ENCODE data around the gene FAM107B. TPM values are rescaled to one million over a fixed set of nuclear protein-coding genes. Genes with fewer than 3 reads are reported as not detected.

FAM107B gene
- total RNA-seq, 6 donors from 2014 or later, result 44.0 to 136 (median 77.0) TPM

GRCh38 chr10:14774214-14774580 is 500 bp downstream of the FAM107B start:
- peak in 1 of 2 donors; percentile 62 for DNase-seq
- Histone ChIP-seq H3K27me3 (no peaks in the 10 kb centered on the region), H3K36me3 (no peaks in the 10 kb centered on the region), H3K4me3 (no peak overlapping the region), H3K4me1 (peaks cover 4 to 8% (median 6%) of the 10 kb centered on the region in 4 donors), H3K9me3 (no peaks in the 10 kb centered on the region), H3K27ac (no peak overlapping the region)
- no peak for TF ChIP-seq POLR2A (IDR thresholded peaks at IDR 0.05)
- TF ChIP-seq POLR2AphosphoS5 (IDR thresholded peaks at IDR 0.05), result no peak
- no peak for TF ChIP-seq CTCF (IDR thresholded peaks at IDR 0.05)
- TF ChIP-seq EP300 (IDR thresholded peaks at IDR 0.05), result no peak
- WGBS, 2 donors, result 92 to 94% methylated on average over 22 of the region's 22 CpGs
- ATAC-seq (ENCODE audit: low FRiP score in 2 of 2), result no peak

- no peak overlapping the region for H3K4me3 ChIP-seq
- H3K27me3 ChIP-seq, result no peaks in the 10 kb centered on the region
- no peak overlapping the region for H3K27ac ChIP-seq
- DNase-seq (no peak), ATAC-seq (ENCODE audit: low FRiP score in 2 of 2) (peak in 1 of 2 donors; percentile 34)
- peaks cover 0 to 4% (median 2%) of the 10 kb centered on the region in 4 donors for H3K4me1 ChIP-seq
- WGBS, 2 donors, result 80 to 86% methylated on average over 10 of the region's 10 CpGs
- H3K36me3 ChIP-seq, result no peaks in the 10 kb centered on the region
- TF ChIP-seq EP300 (IDR thresholded peaks at IDR 0.05) (no peak), POLR2AphosphoS5 (IDR thresholded peaks at IDR 0.05) (no peak), CTCF (IDR thresholded peaks at IDR 0.05) (no peak), POLR2A (IDR thresholded peaks at IDR 0.05) (no peak)
- no peaks in the 10 kb centered on the region for H3K9me3 ChIP-seq
These were observed 1.0 kb downstream of the FAM107B start for GRCh38 chr10:14773551-14774213.

- no peak overlapping the region for H3K4me3 ChIP-seq
- no peak for ATAC-seq (ENCODE audit: low FRiP score in 2 of 2)
- peak in 1 of 2 donors; percentile 28 for DNase-seq
- 52 to 55% methylated on average over 7 of the region's 7 CpGs for WGBS, 2 donors
- H3K27me3 ChIP-seq, result no peaks in the 10 kb centered on the region
- H3K4me1 ChIP-seq, result peaks cover 0 to 2% (median 0%) of the 10 kb centered on the region in 4 donors
- no peaks in the 10 kb centered on the region for H3K36me3 ChIP-seq
- TF ChIP-seq POLR2AphosphoS5 (IDR thresholded peaks at IDR 0.05) (no peak), CTCF (IDR thresholded peaks at IDR 0.05) (no peak), POLR2A (IDR thresholded peaks at IDR 0.05) (no peak), EP300 (IDR thresholded peaks at IDR 0.05) (no peak)
- H3K9me3 ChIP-seq, result no peaks in the 10 kb centered on the region
- H3K27ac ChIP-seq, result no peak overlapping the region
These were observed 2.3 kb downstream of the FAM107B start for GRCh38 chr10:14772399-14772798.

GRCh38 chr10:14770927-14771326 is 3.8 kb downstream of the FAM107B start:
- Histone ChIP-seq H3K4me3 (no peak overlapping the region), H3K27ac (no peak overlapping the region), H3K9me3 (no peaks in the 10 kb centered on the region), H3K36me3 (no peaks in the 10 kb centered on the region), H3K27me3 (no peaks in the 10 kb centered on the region), H3K4me1 (peaks cover 0 to 2% (median 0%) of the 10 kb centered on the region in 4 donors)
- DNase-seq (no peak), ATAC-seq (ENCODE audit: low FRiP score in 2 of 2) (no peak)
- TF ChIP-seq EP300 (IDR thresholded peaks at IDR 0.05) (no peak), POLR2A (IDR thresholded peaks at IDR 0.05) (no peak), CTCF (IDR thresholded peaks at IDR 0.05) (no peak), POLR2AphosphoS5 (IDR thresholded peaks at IDR 0.05) (no peak)
- 82 to 93% methylated on average over 2 of the region's 2 CpGs for WGBS, 2 donors

- WGBS, 2 donors, result 76 to 78% methylated on average over 5 of the region's 5 CpGs
- no peaks in the 10 kb centered on the region for H3K4me1 ChIP-seq
- H3K9me3 ChIP-seq, result no peaks in the 10 kb centered on the region
- no peak overlapping the region for H3K4me3 ChIP-seq
- H3K27ac ChIP-seq, result no peak overlapping the region
- DNase-seq (no peak), ATAC-seq (ENCODE audit: low FRiP score in 2 of 2) (no peak)
- no peaks in the 10 kb centered on the region for H3K27me3 ChIP-seq
- no peaks in the 10 kb centered on the region for H3K36me3 ChIP-seq
- TF ChIP-seq EP300 (IDR thresholded peaks at IDR 0.05) (no peak), POLR2A (IDR thresholded peaks at IDR 0.05) (no peak), CTCF (IDR thresholded peaks at IDR 0.05) (no peak)
These were observed 13.3 kb downstream of the FAM107B start for GRCh38 chr10:14761372-14761771.
